ENCODE measurements around the gene DPYSL4.

Gene DPYSL4

GRCh38 chr10:132178672-132179545 lies 7.8 kb upstream of the DPYSL4 start:
- no peak for DNase-seq (ENCODE audit: low read depth in 2 of 2)

GRCh38 chr10:132179551-132180392 lies 7.0 kb upstream of the DPYSL4 start:
- no peak for DNase-seq (ENCODE audit: low read depth in 2 of 2)

- DNase-seq (ENCODE audit: low read depth in 2 of 2), result no peak
Measured at GRCh38 chr10:132180736-132181135, 6.0 kb upstream of the DPYSL4 start.

- no peak for DNase-seq (ENCODE audit: low read depth in 2 of 2)
Measured at GRCh38 chr10:132181691-132182425, 4.9 kb upstream of the DPYSL4 start.

GRCh38 chr10:132182591-132182990 lies 4.2 kb upstream of the DPYSL4 start:
- DNase-seq (ENCODE audit: low read depth in 2 of 2), result no peak

GRCh38 chr10:132183046-132183445 lies 3.7 kb upstream of the DPYSL4 start:
- DNase-seq (ENCODE audit: low read depth in 2 of 2), result no peak

GRCh38 chr10:132184816-132185593 lies 1.7 kb upstream of the DPYSL4 start:
- no peak for DNase-seq (ENCODE audit: low read depth in 2 of 2)

- DNase-seq (ENCODE audit: low read depth in 2 of 2), result peak in 1 of 2 donors; percentile 28
Measured at GRCh38 chr10:132185601-132186487, 904 bp upstream of the DPYSL4 start.

- DNase-seq (ENCODE audit: low read depth in 2 of 2), result no peak
Measured at GRCh38 chr10:132187430-132188138, 836 bp downstream of the DPYSL4 start.

GRCh38 chr10:132188331-132188730 lies 1.6 kb downstream of the DPYSL4 start:
- DNase-seq (ENCODE audit: low read depth in 2 of 2), result no peak

- no peak for DNase-seq (ENCODE audit: low read depth in 2 of 2)
Measured at GRCh38 chr10:132189016-132189415, 2.3 kb downstream of the DPYSL4 start.

GRCh38 chr10:132189810-132190422 lies 3.2 kb downstream of the DPYSL4 start:
- DNase-seq (ENCODE audit: low read depth in 2 of 2), result no peak

GRCh38 chr10:132192076-132192975 lies 5.6 kb downstream of the DPYSL4 start:
- no peak for DNase-seq (ENCODE audit: low read depth in 2 of 2)

- no peak for DNase-seq (ENCODE audit: low read depth in 2 of 2)
Measured at GRCh38 chr10:132192991-132193665, 6.4 kb downstream of the DPYSL4 start.

- no peak for DNase-seq (ENCODE audit: low read depth in 2 of 2)
Measured at GRCh38 chr10:132193907-132194552, 7.3 kb downstream of the DPYSL4 start.

- DNase-seq (ENCODE audit: low read depth in 2 of 2), result no peak
Measured at GRCh38 chr10:132194726-132195125, 8.0 kb downstream of the DPYSL4 start.

All from stimulated activated CD4-positive, alpha-beta T cell treated with anti-CD3 and anti-CD28 coated beads, Interleukin-1b, Interleukin-23, amount 100 ng/mL, for 1 hour (primary cell).